ENCODE results near the gene CRELD2. TPM values are rescaled to one million over a fixed set of nuclear protein-coding genes. Genes with fewer than 3 reads are reported as not detected.

The CRELD2 gene
- total and polyA plus RNA-seq, 4 donors = 21.5 to 61.3 (median 44.1) TPM

GRCh38 chr22:49909476-49910205 lies 8.8 kb upstream of the CRELD2 start:
- Histone ChIP-seq H3K4me3 (ENCODE audit: low read depth, low read length) (no peak overlapping the region), H3K27ac (ENCODE audit: low read depth, low read length) (no peak overlapping the region), H3K27me3 (ENCODE audit: control insufficient read depth, insufficient read depth, low read length) (no peaks in the 10 kb centered on the region), H3K36me3 (ENCODE audit: control insufficient read depth, insufficient read depth, low read length) (peaks cover 95% of the 10 kb centered on the region), H3K4me1 (ENCODE audit: control insufficient read depth, insufficient read depth, low read length) (no peaks in the 10 kb centered on the region), H3K9me3 (ENCODE audit: control insufficient read depth, insufficient read depth, low read length) (no peaks in the 10 kb centered on the region)
- no peak for DNase-seq (ENCODE audit: low read depth in 4 of 6, low spot score in 6 of 6)
- 97% methylated on average over 18 of the region's 23 CpGs for WGBS (ENCODE audit: insufficient coverage)

DNA sequence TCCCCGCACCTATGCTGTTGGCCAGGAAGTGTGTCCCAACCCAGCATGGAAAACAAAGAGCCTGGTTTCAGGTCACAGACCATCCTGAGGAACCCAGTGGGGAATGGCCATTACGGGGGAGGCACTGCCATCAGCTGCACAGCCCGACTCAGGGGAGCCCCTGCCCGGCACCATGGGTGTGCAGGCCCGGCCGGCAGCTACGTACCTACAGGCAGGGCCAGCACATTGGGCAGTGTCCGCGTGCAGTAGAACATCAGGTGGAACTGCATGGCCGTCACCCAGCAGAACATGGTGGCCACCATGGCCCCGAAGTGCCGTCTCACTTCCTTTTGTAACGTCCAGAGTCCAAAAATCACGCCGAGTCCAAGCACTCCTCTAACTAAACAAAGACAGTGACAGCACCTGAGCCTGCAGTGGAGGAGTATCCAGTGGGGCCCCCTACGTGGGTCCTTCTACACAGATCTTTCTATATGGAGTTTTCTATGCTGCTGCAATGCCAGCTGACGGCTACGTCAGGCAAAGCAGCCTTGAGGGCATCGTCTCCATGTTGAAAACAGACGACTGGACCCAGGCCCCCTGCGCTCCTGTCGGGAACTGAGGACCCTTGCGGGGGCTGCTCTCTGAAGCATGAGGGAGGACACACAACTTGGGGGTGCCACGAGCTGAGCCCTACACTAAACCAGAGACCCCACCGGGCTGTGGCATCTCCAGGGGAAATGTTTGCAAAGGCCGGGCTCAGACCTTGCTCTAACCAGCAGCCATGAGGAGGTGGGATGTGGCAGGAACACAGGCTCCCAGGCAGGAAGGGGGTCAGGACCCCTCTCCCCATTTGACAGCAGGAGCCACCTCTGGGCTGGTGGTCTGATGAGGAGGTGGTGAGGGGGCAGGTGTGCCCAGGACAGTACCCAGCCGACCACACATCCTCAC lies 7.9 kb upstream of the CRELD2 start:
- Histone ChIP-seq H3K4me3 (ENCODE audit: low read depth, low read length) (no peak overlapping the region), H3K27me3 (ENCODE audit: control insufficient read depth, insufficient read depth, low read length) (no peaks in the 10 kb centered on the region), H3K9me3 (ENCODE audit: control insufficient read depth, insufficient read depth, low read length) (no peaks in the 10 kb centered on the region), H3K36me3 (ENCODE audit: control insufficient read depth, insufficient read depth, low read length) (peaks cover 94% of the 10 kb centered on the region), H3K27ac (ENCODE audit: low read depth, low read length) (no peak overlapping the region), H3K4me1 (ENCODE audit: control insufficient read depth, insufficient read depth, low read length) (no peaks in the 10 kb centered on the region)
- DNase-seq (ENCODE audit: low read depth in 4 of 6, low spot score in 6 of 6) = no peak
- 92% methylated on average over 26 of the region's 27 CpGs for WGBS (ENCODE audit: insufficient coverage)

- 92% methylated on average over 26 of the region's 30 CpGs for WGBS (ENCODE audit: insufficient coverage)
- no peak for DNase-seq (ENCODE audit: low read depth in 4 of 6, low spot score in 6 of 6)
- no peak overlapping the region for H3K4me3 ChIP-seq (ENCODE audit: low read depth, low read length)
- H3K27ac ChIP-seq (ENCODE audit: low read depth, low read length) = no peak overlapping the region
- H3K27me3 ChIP-seq (ENCODE audit: control insufficient read depth, insufficient read depth, low read length) = no peaks in the 10 kb centered on the region
- peaks cover 5% of the 10 kb centered on the region for H3K4me1 ChIP-seq (ENCODE audit: control insufficient read depth, insufficient read depth, low read length)
- peaks cover 86% of the 10 kb centered on the region for H3K36me3 ChIP-seq (ENCODE audit: control insufficient read depth, insufficient read depth, low read length)
- H3K9me3 ChIP-seq (ENCODE audit: control insufficient read depth, insufficient read depth, low read length) = no peaks in the 10 kb centered on the region
Observed at GRCh38 chr22:49911881-49912625, 6.4 kb upstream of the CRELD2 start.

DNA sequence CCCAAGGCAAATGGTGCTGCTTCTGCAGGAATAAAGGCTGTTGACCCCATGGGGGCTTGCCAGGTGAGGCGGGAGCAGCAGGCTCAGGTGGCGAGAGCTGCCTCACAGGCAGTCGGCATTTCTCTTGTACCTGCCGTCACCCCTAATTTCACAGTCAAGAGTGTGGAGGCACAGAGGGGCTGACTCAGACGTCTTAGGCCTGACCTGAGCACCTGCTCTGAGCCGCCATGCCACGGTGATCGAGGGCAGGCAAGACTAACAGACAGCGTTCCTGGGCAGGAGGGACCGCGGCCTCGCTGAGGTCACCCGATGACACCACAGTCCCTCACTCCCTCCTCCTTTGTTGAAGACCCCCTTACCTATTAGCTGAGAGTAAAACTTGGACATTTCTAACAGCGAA lies 5.4 kb upstream of the CRELD2 start:
- no peaks in the 10 kb centered on the region for H3K9me3 ChIP-seq (ENCODE audit: control insufficient read depth, insufficient read depth, low read length)
- peaks cover 77% of the 10 kb centered on the region for H3K36me3 ChIP-seq (ENCODE audit: control insufficient read depth, insufficient read depth, low read length)
- no peak overlapping the region for H3K4me3 ChIP-seq (ENCODE audit: low read depth, low read length)
- no peaks in the 10 kb centered on the region for H3K27me3 ChIP-seq (ENCODE audit: control insufficient read depth, insufficient read depth, low read length)
- WGBS (ENCODE audit: insufficient coverage) = 88% methylated on average over 14 of the region's 14 CpGs
- peaks cover 13% of the 10 kb centered on the region for H3K4me1 ChIP-seq (ENCODE audit: control insufficient read depth, insufficient read depth, low read length)
- no peak for DNase-seq (ENCODE audit: low read depth in 4 of 6, low spot score in 6 of 6)
- H3K27ac ChIP-seq (ENCODE audit: low read depth, low read length) = no peak overlapping the region

- no peak for DNase-seq (ENCODE audit: low read depth in 4 of 6, low spot score in 6 of 6)
- no peak overlapping the region for H3K27ac ChIP-seq (ENCODE audit: low read depth, low read length)
- H3K27me3 ChIP-seq (ENCODE audit: control insufficient read depth, insufficient read depth, low read length) = no peaks in the 10 kb centered on the region
- no peaks in the 10 kb centered on the region for H3K9me3 ChIP-seq (ENCODE audit: control insufficient read depth, insufficient read depth, low read length)
- no peak overlapping the region for H3K4me3 ChIP-seq (ENCODE audit: low read depth, low read length)
- peaks cover 13% of the 10 kb centered on the region for H3K4me1 ChIP-seq (ENCODE audit: control insufficient read depth, insufficient read depth, low read length)
- WGBS (ENCODE audit: insufficient coverage) = 99% methylated on average over 14 of the region's 14 CpGs
- H3K36me3 ChIP-seq (ENCODE audit: control insufficient read depth, insufficient read depth, low read length) = peaks cover 73% of the 10 kb centered on the region
Observed at GRCh38 chr22:49913446-49913845, 5.0 kb upstream of the CRELD2 start.

- WGBS (ENCODE audit: insufficient coverage) = 90% methylated on average over 8 of the region's 12 CpGs
- H3K4me1 ChIP-seq (ENCODE audit: control insufficient read depth, insufficient read depth, low read length) = peaks cover 19% of the 10 kb centered on the region
- no peak overlapping the region for H3K27ac ChIP-seq (ENCODE audit: low read depth, low read length)
- no peaks in the 10 kb centered on the region for H3K9me3 ChIP-seq (ENCODE audit: control insufficient read depth, insufficient read depth, low read length)
- DNase-seq (ENCODE audit: low read depth in 4 of 6, low spot score in 6 of 6) = no peak
- H3K4me3 ChIP-seq (ENCODE audit: low read depth, low read length) = no peak overlapping the region
- no peaks in the 10 kb centered on the region for H3K27me3 ChIP-seq (ENCODE audit: control insufficient read depth, insufficient read depth, low read length)
- peaks cover 65% of the 10 kb centered on the region for H3K36me3 ChIP-seq (ENCODE audit: control insufficient read depth, insufficient read depth, low read length)
Observed at GRCh38 chr22:49914256-49914655, 4.2 kb upstream of the CRELD2 start.

GRCh38 chr22:49915610-49916009 lies 2.8 kb upstream of the CRELD2 start:
- WGBS (ENCODE audit: insufficient coverage) = 91% methylated on average over 10 of the region's 12 CpGs

GRCh38 chr22:49916831-49917230 lies 1.6 kb upstream of the CRELD2 start:
- DNase-seq (ENCODE audit: low read depth in 4 of 6, low spot score in 6 of 6) = no peak
- H3K4me3 ChIP-seq (ENCODE audit: low read depth, low read length) = no peak overlapping the region
- H3K9me3 ChIP-seq (ENCODE audit: control insufficient read depth, insufficient read depth, low read length) = no peaks in the 10 kb centered on the region
- no peaks in the 10 kb centered on the region for H3K27me3 ChIP-seq (ENCODE audit: control insufficient read depth, insufficient read depth, low read length)
- WGBS (ENCODE audit: insufficient coverage) = 91% methylated on average over 11 of the region's 11 CpGs
- peaks cover 24% of the 10 kb centered on the region for H3K4me1 ChIP-seq (ENCODE audit: control insufficient read depth, insufficient read depth, low read length)
- H3K27ac ChIP-seq (ENCODE audit: low read depth, low read length) = no peak overlapping the region
- peaks cover 58% of the 10 kb centered on the region for H3K36me3 ChIP-seq (ENCODE audit: control insufficient read depth, insufficient read depth, low read length)

More at GRCh38 chr22:49915610-49916009, 2.8 kb upstream of the CRELD2 start:
- H3K4me3 ChIP-seq (ENCODE audit: low read depth, low read length) = no peak overlapping the region
- H3K27me3 ChIP-seq (ENCODE audit: control insufficient read depth, insufficient read depth, low read length) = no peaks in the 10 kb centered on the region
- no peaks in the 10 kb centered on the region for H3K9me3 ChIP-seq (ENCODE audit: control insufficient read depth, insufficient read depth, low read length)
- no peak overlapping the region for H3K27ac ChIP-seq (ENCODE audit: low read depth, low read length)
- peaks cover 58% of the 10 kb centered on the region for H3K36me3 ChIP-seq (ENCODE audit: control insufficient read depth, insufficient read depth, low read length)
- DNase-seq (ENCODE audit: low read depth in 4 of 6, low spot score in 6 of 6) = no peak
- peaks cover 24% of the 10 kb centered on the region for H3K4me1 ChIP-seq (ENCODE audit: control insufficient read depth, insufficient read depth, low read length)
